ENCODE results near the gene TMEM97.

Gene TMEM97

GRCh38 chr17:28367641-28368305 is 48.8 kb downstream of the TMEM97 start:
- no peak for DNase-seq

GRCh38 chr17:28368306-28368831 is 49.4 kb downstream of the TMEM97 start:
- DNase-seq = no peak

GRCh38 chr17:28368915-28369683 is 50.1 kb downstream of the TMEM97 start:
- no peak for DNase-seq

GRCh38 chr17:28369684-28370034 is 50.7 kb downstream of the TMEM97 start:
- DNase-seq = peak in 1 of 4 experiments; percentile 6

GRCh38 chr17:28370035-28370743 is 51.2 kb downstream of the TMEM97 start, which contains the start of gene VTN:
Gene VTN, minus strand, starts transcription at chr17:28370307. Its CDS starts 104 bp downstream, at chr17:28370203.
- DNase-seq = no peak

GRCh38 chr17:28370744-28371103 is 51.7 kb downstream of the TMEM97 start:
- DNase-seq = no peak

- DNase-seq = peak; percentile 44 to 75 (median 54)
These were observed 52.5 kb downstream of the TMEM97 start, which contains the start of gene SARM1 for GRCh38 chr17:28371245-28372202. Gene SARM1, plus strand, starts transcription at chr17:28371694. Its CDS starts 339 bp downstream, at chr17:28372033.

- peak in 1 of 4 experiments; percentile 11 for DNase-seq
These were observed 53.4 kb downstream of the TMEM97 start for GRCh38 chr17:28372203-28372944.

GRCh38 chr17:28372945-28373274 is 53.9 kb downstream of the TMEM97 start:
- no peak for DNase-seq

All from activated naive CD4-positive, alpha-beta T cell (primary cell).